Ureter (tissue), 1 donor: ENCODE measurements around the gene ZBTB43. TPM values are rescaled to one million over a fixed set of nuclear protein-coding genes. Genes with fewer than 3 reads are reported as not detected.
A peak's percentile ranks its signal among the peaks of the same experiment; 100 is the strongest.
"Not testable (repeated sequence)": the region's sequence is repeated elsewhere in the genome, so short reads cannot be mapped to it uniquely, and the experiment has no call there.

ENCODE experiments used
- DNase-seq: peaks from one replicate; pipeline ENCODE4 v3.0.0-alpha.2; 2020; ENCODE audit warnings: low spot score
- total RNA-seq: library from RNA; stranded (reverse); gene quantifications from one replicate; pipeline ENCODE4 v1.2.4, GENCODE V29; 2023
- donor health status: DM: yes; HTN: yes; CAD: no.

ZBTB43 gene
- total RNA-seq, 1 donor from 2014 or later: 22.0 TPM

DNA sequence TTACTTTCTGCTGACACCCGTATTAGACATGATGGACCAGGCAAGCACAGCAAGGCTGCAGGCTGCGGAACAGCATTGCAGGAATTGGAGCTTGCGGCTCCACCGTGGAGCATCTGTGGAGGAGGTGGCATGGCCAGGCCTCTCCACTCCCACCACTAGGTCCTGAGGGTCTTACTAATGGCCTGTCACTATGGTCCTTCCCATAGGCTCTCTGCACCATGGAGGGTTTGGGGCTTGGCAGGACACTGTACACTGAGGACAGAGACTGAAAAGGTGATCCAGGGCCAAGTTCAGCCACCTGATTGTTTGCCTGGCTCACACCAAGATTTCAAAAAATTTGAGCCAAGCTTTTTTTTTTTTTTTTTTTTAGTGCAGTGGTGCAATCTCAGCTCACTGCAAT is 14.3 kb upstream of the ZBTB43 start:
- DNase-seq: no peak

DNA sequence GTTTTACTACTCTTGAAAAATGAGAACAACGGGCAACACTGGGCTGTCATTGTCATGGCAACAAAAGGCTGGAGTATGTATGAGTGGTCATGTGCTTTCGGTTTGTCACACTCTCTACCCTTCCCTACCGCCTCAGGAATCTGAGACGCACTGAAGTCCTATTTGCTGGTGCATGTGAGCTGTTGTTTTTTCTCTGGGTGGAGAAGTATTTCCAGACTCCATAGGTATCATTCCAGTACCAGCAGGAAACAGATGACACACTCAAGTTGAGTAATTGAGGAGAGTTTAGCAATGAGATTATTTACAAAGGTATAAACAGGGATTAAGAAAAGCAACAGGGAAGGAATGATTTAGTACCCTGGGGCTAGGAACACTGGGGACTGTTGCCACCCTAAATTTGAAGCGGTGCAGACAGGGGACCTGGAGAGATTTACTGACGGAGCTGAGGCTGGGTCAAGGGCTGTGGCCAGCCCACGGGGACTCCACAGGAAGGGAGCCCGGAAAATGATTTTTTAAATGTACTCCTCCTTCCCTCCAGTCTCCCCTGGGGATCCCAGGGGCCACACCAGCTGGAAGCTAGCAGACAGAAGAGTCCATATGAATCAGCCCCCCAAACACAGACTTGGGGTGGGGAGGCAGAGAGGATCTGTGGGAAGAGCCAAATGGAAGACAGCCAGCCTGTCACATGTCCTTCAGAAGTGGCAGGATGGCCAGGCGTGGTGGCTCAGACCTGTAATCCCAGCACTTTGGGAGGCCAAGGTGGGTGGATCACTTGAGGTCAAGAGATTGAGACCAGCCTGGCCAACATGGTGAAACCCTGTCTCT is 13.2 kb upstream of the ZBTB43 start:
- DNase-seq: no peak

DNA sequence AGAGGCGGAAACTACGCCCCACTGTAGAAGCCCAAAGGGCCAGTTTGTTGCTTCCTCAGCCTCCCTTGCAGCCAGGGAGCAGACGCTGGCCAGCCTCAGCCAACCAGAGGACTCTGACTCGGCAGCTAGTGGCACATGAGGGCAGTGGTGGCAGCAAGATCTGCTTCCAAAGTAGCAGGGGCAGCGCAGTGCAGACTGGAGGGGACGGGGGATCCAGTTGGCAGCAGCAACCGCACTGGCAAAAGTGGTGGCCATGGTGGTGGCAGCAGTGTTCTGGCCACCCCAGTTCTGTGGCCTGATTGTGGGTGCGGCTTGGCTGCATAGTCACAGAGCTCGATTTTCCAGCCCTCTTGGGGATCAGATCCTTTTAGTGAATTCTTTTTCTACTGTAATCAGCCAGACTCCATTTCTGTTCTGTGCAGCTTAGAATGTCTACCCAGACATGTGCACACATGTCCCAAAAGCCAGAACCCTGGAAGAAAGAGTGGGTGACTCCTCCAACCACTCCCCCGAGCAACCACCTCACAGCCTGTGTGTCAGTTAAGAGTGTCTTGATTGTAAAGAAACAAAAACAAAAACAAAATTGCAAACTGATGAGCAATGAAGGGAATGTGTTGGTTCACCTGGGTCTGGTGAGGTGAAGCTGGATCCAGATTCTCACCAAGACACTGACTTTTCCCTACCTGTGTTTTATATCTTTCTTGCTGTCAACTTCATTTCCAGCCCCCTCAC is 11.0 kb upstream of the ZBTB43 start:
- peak; percentile 22 for DNase-seq

DNA sequence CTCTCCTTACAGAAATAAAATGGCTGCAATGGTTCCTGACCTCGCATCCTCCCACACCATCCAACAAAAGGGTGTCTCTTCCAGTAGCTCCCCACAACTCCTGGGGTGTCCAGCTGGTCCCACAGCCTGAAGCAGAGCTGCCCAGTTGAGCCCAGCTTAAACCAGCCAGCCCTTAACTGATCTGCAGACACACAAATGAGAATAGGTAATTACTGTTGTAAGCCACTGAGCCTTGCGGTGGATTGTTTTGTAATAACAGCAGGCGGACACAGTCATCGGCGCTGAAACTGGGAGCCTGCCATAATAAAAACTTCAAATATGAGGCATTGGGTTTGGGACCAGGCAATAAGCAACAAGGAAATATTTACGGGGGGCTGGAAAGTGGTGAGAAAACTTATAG is 10.4 kb upstream of the ZBTB43 start:
- DNase-seq: peak; percentile 8

DNA sequence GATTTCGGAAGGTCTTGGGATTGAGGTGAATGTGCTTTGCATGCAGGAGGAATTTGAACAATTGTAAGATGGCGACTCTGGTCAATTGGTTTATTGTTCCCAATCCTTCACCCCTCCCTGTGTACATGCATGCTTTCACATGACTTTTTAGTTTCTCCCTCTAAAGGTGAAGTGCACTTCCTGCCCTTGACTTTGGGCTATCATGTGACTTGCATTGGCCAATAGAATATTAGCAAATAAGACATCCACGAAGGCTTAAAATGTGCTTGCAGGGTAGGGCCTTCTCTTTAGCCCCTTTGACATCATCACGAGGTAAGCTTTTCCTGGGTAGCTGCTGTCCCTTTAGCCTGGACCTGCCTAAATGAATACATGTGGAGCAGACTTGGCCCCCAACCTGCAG is 8.1 kb upstream of the ZBTB43 start:
- DNase-seq: no peak

DNA sequence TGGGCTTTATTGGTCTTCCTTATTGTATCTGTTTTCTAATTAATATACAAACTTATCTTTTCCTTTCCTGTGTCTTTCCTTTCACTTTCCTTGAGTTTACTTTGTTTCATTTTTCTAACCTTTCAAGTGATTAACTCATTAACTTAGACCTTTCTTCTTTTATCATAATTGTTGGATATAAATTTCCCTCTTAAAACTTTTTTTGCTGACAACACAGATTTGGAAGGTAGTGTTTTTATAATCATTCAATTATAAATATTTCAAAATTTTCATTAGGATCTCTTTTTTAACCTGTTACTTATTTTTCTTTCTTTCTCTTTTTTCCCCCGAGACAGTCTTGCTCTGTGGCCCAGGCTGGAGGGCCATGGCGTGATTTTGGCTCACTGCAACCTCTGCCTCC is 6.9 kb upstream of the ZBTB43 start:
- DNase-seq: no peak

DNA sequence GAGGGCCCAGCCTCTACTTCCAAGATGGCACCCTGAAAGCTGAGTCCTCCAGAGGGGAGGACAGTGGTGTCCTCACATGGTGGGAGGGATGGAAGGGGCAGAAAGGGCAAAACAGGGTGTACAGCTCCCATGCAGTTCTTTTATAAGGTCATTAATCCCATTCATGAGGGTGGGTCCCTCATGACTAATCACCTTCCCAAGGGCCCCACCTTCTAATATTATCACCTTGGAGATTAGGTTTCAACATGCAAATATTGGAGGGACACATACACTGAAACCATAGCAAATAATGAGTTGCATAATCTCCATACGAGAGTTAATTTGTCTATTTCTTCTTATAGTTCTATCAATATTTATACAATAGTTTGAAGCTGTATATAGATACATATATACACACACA is 5.8 kb upstream of the ZBTB43 start:
- no peak for DNase-seq

DNA sequence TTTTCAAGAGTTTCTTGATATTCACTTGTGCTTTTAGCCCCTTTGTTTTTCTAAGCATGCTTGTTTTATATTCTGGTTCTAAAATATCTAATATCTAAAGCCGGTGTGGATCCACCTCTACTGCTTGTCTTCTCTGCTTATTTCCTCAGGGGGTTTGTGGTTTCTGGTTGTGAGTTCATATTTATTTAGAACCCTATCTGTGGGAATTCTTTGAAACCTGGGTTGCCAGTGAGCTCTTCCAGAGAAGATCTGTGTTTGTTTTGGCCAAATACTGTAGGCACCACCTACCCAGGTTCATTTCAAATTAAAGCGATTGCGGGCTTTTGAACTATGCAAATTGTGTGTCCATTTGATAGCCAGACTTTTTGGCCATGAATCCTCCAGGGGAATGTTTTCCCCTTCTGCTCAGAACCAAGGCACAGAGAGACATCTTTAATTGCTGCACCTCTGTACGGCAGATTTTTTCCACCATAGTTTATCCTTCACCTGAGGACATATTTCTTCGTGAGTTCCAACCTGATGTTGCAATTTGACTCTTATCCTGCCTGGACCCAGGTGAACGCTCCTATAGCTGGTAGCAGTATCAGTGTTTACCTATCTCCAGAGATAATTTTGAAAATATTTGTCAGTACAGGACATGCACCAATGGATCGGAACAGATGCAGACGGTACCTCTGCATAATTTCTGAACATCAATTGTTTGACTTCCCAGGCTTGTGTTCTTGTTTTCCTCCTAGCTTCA is 2.4 kb upstream of the ZBTB43 start:
- DNase-seq: no peak

DNA sequence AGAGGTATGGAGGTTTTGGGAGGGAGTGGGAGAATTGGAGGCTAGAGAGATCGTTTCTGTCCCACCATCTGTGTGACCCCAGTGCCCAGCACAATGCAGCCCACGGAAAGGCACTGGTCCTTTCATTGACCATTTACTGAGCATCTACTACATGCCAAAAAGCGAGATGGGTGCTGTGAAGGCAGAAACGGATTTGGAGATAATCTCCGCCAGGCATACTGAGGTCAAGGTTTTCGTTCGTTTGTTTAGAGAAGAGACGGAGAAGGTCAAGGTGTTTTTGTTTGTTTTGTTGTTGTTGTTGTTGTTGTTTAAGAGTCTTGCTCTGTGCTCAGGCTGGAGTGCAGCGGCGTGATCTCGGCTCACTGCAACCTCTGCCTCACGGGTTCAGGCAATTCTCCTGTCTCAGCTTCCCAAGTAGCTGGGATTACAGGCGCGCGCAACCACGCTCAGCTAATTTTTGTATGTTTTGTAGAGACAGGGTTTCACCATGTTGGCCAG is 593 bp upstream of the ZBTB43 start:
- DNase-seq: no peak

DNA sequence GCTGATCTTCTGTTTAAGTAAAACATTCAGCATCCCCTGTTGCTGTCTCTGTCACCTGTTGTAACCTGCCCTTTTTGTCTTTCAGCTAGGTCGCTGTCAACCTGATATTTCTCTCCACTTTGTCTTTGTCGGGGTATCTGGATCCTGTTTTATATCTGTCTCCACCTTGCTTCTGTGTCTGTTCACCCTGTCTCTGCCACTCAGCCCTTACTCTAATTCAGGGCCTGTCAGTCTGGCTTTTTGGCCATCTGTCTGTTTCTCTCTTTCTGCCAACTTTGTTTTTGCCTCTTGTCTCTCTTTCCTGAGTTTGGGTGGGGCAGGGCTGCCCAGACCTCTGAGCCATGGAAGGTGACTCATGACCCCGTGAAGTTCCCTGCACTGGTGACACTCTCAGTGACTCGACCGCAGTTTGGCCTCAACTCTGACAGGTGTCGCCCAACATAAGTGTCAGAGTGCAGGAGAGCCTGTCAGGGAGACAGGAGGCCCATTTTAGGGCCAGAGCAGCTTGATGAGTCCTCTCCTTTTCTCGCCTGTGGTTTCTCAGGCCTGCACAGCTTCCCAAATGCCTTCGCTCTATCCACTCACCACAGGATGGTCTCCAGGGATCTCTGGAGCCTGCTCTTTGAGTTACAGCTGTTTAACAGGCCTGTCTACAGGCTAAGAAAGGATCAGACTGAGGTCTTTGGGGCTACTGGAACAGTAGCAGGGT is 868 bp downstream of the ZBTB43 start:
- DNase-seq: peak; percentile 56

DNA sequence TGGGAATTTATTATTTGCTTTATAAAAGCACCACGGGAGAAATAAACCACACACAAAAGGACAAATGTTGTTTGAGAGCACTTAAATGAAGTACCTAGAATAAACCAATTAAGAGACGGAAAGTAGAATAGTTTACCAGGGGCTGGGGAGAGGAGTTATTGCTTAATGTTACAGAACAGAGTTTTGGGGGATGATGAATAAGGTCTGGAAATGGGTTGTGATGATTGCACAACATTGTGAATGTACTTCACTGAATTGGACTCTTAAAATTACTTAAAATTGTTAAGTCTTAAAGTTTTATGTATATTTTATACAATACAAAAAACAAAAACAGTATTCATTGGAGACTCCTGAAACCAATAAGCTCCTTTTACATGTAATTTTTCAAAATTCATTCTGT is 1.5 kb downstream of the ZBTB43 start:
- DNase-seq: no peak

DNA sequence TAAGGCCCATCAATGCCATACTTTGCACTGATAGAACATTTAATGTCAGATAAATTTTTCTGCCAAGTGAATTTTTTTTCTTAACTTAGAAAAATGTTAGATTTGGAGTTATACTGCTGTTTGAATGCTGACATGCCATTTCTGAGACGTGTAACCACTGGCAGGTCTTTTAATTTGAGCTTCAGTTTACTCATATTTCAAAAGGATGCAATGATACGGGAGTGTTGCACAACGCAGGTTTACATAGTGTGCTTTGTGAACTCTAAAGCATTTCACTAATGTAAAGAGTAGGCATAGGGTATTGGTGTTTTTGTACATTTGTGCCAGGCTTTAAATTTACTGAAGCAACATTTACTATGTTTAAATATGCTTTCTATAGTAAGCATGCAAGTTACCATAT is 4.2 kb downstream of the ZBTB43 start:
- DNase-seq: no peak

DNA sequence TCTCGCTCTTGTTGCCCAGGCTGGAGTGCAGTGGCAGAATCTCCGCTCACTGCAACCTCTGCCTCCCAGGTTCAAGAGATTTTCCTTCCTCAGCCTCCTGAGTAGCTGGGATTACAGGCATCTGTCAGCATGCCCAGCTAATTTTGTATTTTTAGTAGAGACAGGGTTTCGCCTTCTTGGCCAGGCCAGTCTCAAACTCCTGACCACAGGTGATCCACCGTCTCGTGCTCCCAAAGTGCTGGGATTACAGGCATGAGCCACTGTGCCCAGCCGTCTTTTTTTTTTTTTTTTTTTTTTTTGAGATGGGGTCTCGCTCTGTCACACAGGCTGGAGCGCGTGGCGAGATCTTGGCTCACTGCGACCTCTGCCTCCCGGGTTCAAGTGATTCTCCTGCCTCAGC is 5.4 kb downstream of the ZBTB43 start:
- not testable (repeated sequence) for DNase-seq

DNA sequence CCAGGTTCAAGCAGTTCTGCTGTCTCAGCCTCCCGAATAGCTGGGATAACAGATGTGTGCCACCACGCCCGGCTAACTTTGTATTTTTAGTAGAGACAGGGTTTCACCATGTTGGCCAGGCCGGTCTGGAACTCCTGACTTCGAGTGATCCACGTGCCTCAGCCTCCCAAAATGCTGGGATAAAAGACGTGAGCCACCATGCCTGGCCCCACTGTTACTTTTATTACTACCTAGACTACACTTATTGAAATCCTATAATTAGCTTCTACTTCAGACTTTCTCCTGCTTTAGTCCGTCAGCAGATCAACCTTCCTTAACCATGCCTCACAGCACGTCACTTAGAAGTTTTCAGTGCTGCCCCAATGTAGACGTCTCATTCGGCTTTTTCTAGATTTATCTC is 8.2 kb downstream of the ZBTB43 start:
- DNase-seq: no peak

DNA sequence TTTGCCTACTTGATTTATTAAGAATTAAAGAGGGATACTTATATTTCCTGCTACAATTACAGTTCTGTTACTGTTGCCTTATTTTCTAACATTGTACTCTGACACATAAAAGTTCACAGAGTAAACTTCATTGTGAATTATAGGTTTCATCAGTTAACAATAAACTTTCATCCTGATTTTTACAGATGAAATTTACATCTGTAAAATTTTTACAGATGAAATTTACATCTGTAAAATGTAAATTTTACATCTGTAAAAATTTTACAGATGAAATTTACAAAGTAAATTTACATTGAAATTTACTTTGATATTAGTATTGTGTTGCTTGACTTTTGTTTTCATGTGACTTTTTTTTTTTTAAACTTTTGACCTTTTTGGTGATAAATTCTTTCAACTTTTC is 9.3 kb downstream of the ZBTB43 start:
- DNase-seq: no peak

DNA sequence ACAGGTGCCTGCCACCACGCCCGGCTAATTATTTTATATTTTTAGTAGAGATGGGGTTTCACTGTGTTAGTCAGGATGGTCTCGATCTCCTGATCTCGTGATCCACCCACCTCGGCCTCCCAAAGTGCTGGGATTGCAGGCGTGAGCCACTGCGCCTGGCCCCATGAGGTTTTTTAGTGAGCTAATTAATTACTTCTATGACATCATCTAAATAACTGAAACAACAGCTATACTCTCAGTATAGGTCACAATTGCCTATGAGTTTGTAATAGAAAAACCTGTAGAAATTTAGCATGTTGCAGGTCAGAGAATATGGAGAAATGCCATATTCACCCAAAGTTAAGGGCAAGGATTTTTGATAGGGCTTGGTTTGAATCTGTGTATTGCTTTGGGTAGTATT is 12.8 kb downstream of the ZBTB43 start:
- not testable (repeated sequence) for DNase-seq

DNA sequence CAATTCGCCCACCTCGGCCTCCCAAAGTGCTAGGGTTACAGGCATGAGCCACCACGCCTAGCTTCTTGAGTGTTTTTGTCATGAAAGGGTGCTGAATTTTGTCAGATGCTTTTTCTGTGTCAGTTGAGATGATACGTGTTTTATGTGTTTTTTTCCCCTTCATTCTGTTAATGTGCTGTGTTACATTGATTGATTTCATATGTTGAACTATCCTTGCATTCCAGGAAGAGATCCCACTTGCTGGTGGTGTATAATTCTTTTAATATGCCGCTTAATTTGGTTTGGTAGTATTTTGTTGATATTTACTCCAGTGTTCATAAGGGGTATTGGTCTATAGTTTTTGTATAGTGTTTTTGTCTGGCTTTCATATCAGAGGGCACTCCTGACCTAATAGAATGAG is 13.6 kb downstream of the ZBTB43 start:
- no peak for DNase-seq

DNA sequence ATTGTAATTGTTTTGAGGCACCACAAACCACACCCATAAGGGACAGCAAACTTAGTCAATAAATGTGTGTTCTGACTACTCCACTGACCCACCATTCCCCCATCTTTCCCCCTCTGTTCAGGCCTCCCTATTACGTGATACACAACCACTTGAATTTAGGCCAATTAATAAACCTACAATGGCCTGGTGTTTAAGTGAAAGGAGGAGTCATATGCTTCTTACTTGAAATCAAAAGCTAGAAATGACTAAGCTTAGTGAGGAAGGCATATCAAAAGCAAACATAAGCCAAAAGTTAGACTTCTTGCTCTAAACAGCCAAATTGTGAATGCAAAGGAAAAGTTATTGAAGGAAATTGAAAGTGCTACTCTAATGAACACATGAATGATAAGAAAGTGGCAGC is 14.6 kb downstream of the ZBTB43 start:
- no peak for DNase-seq

DNA sequence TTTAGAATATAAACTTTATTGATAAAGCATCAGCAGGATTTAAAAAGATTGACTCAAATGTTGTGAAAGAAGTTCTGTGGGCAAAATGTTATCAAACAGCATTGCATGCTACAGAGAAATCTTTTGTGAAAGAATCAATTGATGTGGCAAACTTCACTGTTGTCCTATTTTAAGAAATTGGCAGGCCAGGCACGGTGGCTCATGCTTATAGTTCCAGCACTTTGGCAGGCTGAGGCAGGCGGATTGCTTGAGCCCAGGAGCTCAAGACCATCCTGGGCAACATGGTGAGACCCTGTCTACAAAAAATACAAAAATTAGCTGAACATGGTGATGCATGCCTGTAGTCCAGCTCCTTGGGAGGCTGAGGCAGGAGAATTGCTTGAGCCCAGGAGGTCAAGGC is 17.4 kb downstream of the ZBTB43 start:
- DNase-seq: no peak

DNA sequence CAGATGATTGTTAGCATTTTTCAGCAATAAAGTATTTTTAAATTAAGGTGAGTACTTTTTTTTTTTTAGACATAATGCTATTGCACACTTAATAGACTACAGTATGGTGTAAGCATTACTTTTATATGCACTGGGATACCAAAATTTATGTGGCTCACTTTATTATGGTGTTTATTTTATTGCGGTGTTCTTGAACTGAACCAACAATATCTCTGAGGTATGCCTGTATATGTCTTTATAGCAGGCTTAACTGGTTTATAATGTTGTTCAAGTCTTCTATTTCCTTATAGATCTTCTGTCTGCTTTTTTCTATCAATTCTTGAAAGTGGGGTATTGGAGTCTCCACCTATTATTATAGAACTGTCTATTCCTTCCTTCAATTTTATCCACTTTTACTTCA is 18.0 kb downstream of the ZBTB43 start:
- no peak for DNase-seq

DNA sequence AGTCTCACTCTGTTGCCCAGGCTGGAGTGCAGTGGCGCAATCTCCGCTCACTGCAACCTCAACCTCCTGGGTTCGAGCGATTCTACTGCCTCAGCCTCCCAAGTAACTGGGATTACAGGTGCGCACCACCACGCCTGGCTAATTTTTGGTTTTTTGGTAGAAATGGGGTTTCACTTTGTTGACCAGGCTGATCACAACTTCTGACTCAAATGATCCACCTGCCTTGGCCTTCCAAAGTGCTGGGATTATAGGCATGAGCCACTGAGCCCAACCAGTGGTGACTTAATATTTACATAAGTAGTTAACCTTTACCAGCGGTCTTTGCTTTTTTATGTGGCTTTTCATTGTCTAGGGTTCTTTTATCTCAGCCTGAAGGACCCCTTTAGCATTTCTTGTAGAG is 19.2 kb downstream of the ZBTB43 start:
- DNase-seq: not testable (repeated sequence)

DNA sequence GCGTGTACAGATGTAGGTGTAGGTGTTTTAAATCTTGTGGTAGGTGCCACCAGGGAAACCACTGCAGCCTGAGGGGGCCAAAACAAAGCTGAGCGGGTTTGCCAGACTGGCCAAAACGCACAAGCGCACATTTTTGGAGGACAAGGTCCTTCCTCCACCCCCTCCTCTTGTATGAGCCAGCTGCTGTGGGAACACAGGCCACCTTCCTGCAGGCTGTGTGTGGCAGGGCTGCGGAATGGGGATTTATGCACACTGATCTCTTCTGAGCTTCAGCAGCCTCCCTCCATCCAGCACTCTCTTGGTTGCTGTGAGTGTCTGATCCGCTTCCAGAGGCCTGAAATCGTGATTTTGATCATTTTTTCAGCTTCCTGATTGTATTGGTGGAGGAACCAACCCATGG is 22.4 kb downstream of the ZBTB43 start:
- DNase-seq: no peak
